VCaP (cell line): ENCODE results near the gene TCF7.

Experiments
- H3K27ac ChIP-seq: fragments of 450-650 bp; 2 replicates; pipeline ENCODE4 v1.5.1; 2017
- CTCF ChIP-seq: fragments of 450-650 bp; conservative IDR thresholded peaks from 2 replicates; pipeline ENCODE4 v1.5.1; 2017; ENCODE audit warnings: mild to moderate bottlenecking, moderate library complexity

TCF7 gene

GRCh38 chr5:134092875-134093274 is 21.6 kb upstream of the TCF7 start:
- TF ChIP-seq CTCF: no peak
- no peak overlapping the region for H3K27ac ChIP-seq

GRCh38 chr5:134093351-134093750 is 21.1 kb upstream of the TCF7 start:
- TF ChIP-seq CTCF: no peak
- no peak overlapping the region for H3K27ac ChIP-seq

- no peak overlapping the region for H3K27ac ChIP-seq
- no peak for TF ChIP-seq CTCF
Observed at GRCh38 chr5:134095293-134095692, 19.2 kb upstream of the TCF7 start.

GRCh38 chr5:134095887-134096589 is 18.4 kb upstream of the TCF7 start:
- no peak for TF ChIP-seq CTCF
- no peak overlapping the region for H3K27ac ChIP-seq

- H3K27ac ChIP-seq: no peak overlapping the region
- no peak for TF ChIP-seq CTCF
Observed at GRCh38 chr5:134097211-134097749, 17.2 kb upstream of the TCF7 start.

- no peak overlapping the region for H3K27ac ChIP-seq
- no peak for TF ChIP-seq CTCF
Observed at GRCh38 chr5:134098690-134099089, 15.8 kb upstream of the TCF7 start.

- H3K27ac ChIP-seq: no peak overlapping the region
- TF ChIP-seq CTCF: no peak
Observed at GRCh38 chr5:134099288-134099872, 15.1 kb upstream of the TCF7 start.
